Stomach (tissue), 9 donors: ENCODE measurements around the gene PTCD3. TPM values are rescaled to one million over a fixed set of nuclear protein-coding genes. Genes with fewer than 3 reads are reported as not detected.

Source experiments
- DNase-seq, 2 donors: peaks; one replicate each; pipeline versions ENCODE4 v3.0.0 to v3.0.0-alpha.2; 2013 to 2019
- H3K27ac ChIP-seq, 5 donors: fragments of 200-600 bp in 4 of 5; sonication (generic) in 4 of 5; one replicate each; pipeline ENCODE4 v1.5.1; 2013 to 2019; ENCODE audit warnings: mild to moderate bottlenecking in 1 of 5, moderate library complexity in 1 of 5
- H3K27me3 ChIP-seq, 3 donors: fragments of 200-600 bp; sonication (generic); one replicate each; pipeline ENCODE4 v1.5.1; 2017 to 2019; ENCODE audit warnings: mixed run types in 1 of 3
- H3K36me3 ChIP-seq, 4 donors: fragments of 200-600 bp; sonication (generic); 1 replicate in 3 of 4; 2 replicates in 1 of 4; pipeline ENCODE4 v1.5.1; 2016 to 2019
- H3K4me1 ChIP-seq, 4 donors: fragments of 200-600 bp; sonication (generic); one replicate each; pipeline ENCODE4 v1.5.1; 2016 to 2019
- H3K4me3 ChIP-seq, 4 donors: fragments of 200-600 bp; sonication (generic) in 3 of 4; one replicate each; pipeline ENCODE4 v1.5.1; 2016 to 2019; ENCODE audit warnings: mild to moderate bottlenecking in 1 of 4
- H3K9me3 ChIP-seq, 4 donors: fragments of 200-600 bp; sonication (generic); one replicate each; pipeline ENCODE4 v1.5.1; 2016 to 2019
- CTCF ChIP-seq, 7 experiments: fragments of 450-650 bp in 4 of 7; fragments of 200-600 bp in 3 of 7; sonication (generic) in 3 of 7; IDR thresholded peaks; one replicate each; pipeline ENCODE4 v1.5.1; 2016 to 2019; ENCODE audit warnings: antibody characterized with exemption in 7 of 7, control low read depth in 2 of 7, mild to moderate bottlenecking in 1 of 7
- EP300 ChIP-seq: sonication (generic); formaldehyde crosslinking; IDR thresholded peaks from one replicate; pipeline ENCODE4 v1.6.1; 2017; ENCODE audit warnings: antibody characterized with exemption
- POLR2A ChIP-seq, 4 donors: fragments of 450-650 bp; IDR thresholded peaks; one replicate each; pipeline ENCODE4 v1.6.1; 2016; ENCODE audit warnings: antibody characterized with exemption in 4 of 4, control low read depth in 2 of 4, mild to moderate bottlenecking in 1 of 4, moderate library complexity in 1 of 4
- POLR2AphosphoS5 ChIP-seq, 3 donors: sonication (generic); formaldehyde crosslinking; IDR thresholded peaks; one replicate each; pipeline ENCODE4 v1.6.1; 2016; ENCODE audit warnings: antibody characterized with exemption in 3 of 3
- whole genome bisulfite sequencing, 5 donors: extraction: QIAGEN DNeasy Blood & Tissue Kit in 3 of 5; methylation state at CpG; one replicate each; pipeline versions ENCODE4 v1.1.5 to v1.1.7; 2013 to 2018; 5-methylcytosine and 5-hydroxymethylcytosine counted together
- intact Hi-C: fragments of 100-400 bp; cut with DNase I; formaldehyde crosslinking; loops from one replicate; pipeline ENCODE4 v1.15.1; 2023; ENCODE audit warnings: low total_unique reads
- polyA plus RNA-seq, 3 donors: library from polyadenylated mRNA; stranded (reverse); fragments of 200-250 nt; gene quantifications; one replicate each; pipeline ENCODE4 v1.2.3, GENCODE V29; 2013
- total RNA-seq, 5 donors: library from RNA; depleted of rRNA; stranded (reverse); fragments of >200 nt; gene quantifications; one replicate each; pipeline versions ENCODE4 v1.1.0 to v1.2.3, GENCODE V29; 2014 to 2016
- donor health status: healthy with polysubstance abuse.
- donor health status: Bipolar disorder and iron deficiency.
- donor health status: healthy.

PTCD3 gene
- total and polyA plus RNA-seq, 8 donors = 9.1 to 158 (median 25.2) TPM

- 86 to 96% (median 86%) methylated on average over 2 of the region's 2 CpGs for WGBS, 5 donors
- no peak for DNase-seq
- H3K9me3 ChIP-seq = peaks cover 0 to 6% (median 0%) of the 10 kb centered on the region in 4 donors
- TF ChIP-seq POLR2A (IDR thresholded peaks at IDR 0.05) (no peak), CTCF (IDR thresholded peaks at IDR 0.05) (no peak), EP300 (no peak), POLR2AphosphoS5 (IDR thresholded peaks at IDR 0.05) (no peak)
- no peak overlapping the region for H3K27ac ChIP-seq
- H3K4me1 ChIP-seq = peaks cover 0 to 27% (median 8%) of the 10 kb centered on the region in 4 donors
- no peak overlapping the region for H3K4me3 ChIP-seq
- intact Hi-C loops = no loop called here
- no peaks in the 10 kb centered on the region for H3K27me3 ChIP-seq
- H3K36me3 ChIP-seq = peaks cover 11 to 79% (median 71%) of the 10 kb centered on the region in 4 donors
These were observed 42.0 kb upstream of the PTCD3 start for GRCh38 chr2:86064006-86064405.

- 55 to 68% (median 61%) methylated on average over 5 of the region's 5 CpGs for WGBS, 5 donors
- Histone ChIP-seq H3K27ac (peak overlapping the region in 2 of 5 donors; percentile 35 to 55), H3K9me3 (peaks cover 0 to 6% (median 0%) of the 10 kb centered on the region in 4 donors), H3K36me3 (peaks cover 24 to 81% (median 78%) of the 10 kb centered on the region in 4 donors), H3K4me3 (no peak overlapping the region), H3K4me1 (peaks cover 0 to 28% (median 8%) of the 10 kb centered on the region in 4 donors), H3K27me3 (no peaks in the 10 kb centered on the region)
- TF ChIP-seq POLR2AphosphoS5 (IDR thresholded peaks at IDR 0.05) (no peak), EP300 (no peak), POLR2A (IDR thresholded peaks at IDR 0.05) (no peak), CTCF (IDR thresholded peaks at IDR 0.05) (no peak)
- no peak for DNase-seq
- intact Hi-C loops = no loop called here
These were observed 40.5 kb upstream of the PTCD3 start for GRCh38 chr2:86065512-86065911.

- H3K27me3 ChIP-seq = no peaks in the 10 kb centered on the region
- 75 to 90% (median 87%) methylated on average over 7 of the region's 7 CpGs for WGBS, 5 donors
- peak overlapping the region in 3 of 5 donors; percentile 14 to 55 (median 35) for H3K27ac ChIP-seq
- H3K4me3 ChIP-seq = no peak overlapping the region
- H3K36me3 ChIP-seq = peaks cover 24 to 81% (median 75%) of the 10 kb centered on the region in 4 donors
- TF ChIP-seq POLR2AphosphoS5 (IDR thresholded peaks at IDR 0.05) (no peak), POLR2A (IDR thresholded peaks at IDR 0.05) (no peak), CTCF (IDR thresholded peaks at IDR 0.05) (no peak), EP300 (no peak)
- no peak for DNase-seq
- peaks cover 0 to 28% (median 8%) of the 10 kb centered on the region in 4 donors for H3K4me1 ChIP-seq
- peaks cover 0 to 6% (median 0%) of the 10 kb centered on the region in 4 donors for H3K9me3 ChIP-seq
- intact Hi-C loops = no loop called here
These were observed 39.9 kb upstream of the PTCD3 start for GRCh38 chr2:86066007-86066578.

- no peaks in the 10 kb centered on the region for H3K27me3 ChIP-seq
- no peak overlapping the region for H3K4me3 ChIP-seq
- H3K27ac ChIP-seq = peak overlapping the region in 1 of 5 donors; percentile 55
- no peak for DNase-seq
- H3K9me3 ChIP-seq = peaks cover 0 to 6% (median 0%) of the 10 kb centered on the region in 4 donors
- H3K36me3 ChIP-seq = peaks cover 24 to 84% (median 73%) of the 10 kb centered on the region in 4 donors
- peaks cover under 1 to 29% (median 6%) of the 10 kb centered on the region in 4 donors for H3K4me1 ChIP-seq
- TF ChIP-seq CTCF (IDR thresholded peaks at IDR 0.05) = no peak
- TF ChIP-seq POLR2A (IDR thresholded peaks at IDR 0.05) = no peak
- no peak for TF ChIP-seq EP300
- TF ChIP-seq POLR2AphosphoS5 (IDR thresholded peaks at IDR 0.05) = no peak
- intact Hi-C loops = no loop called here
These were observed 39.1 kb upstream of the PTCD3 start for GRCh38 chr2:86066915-86067314.
